Sigmoid colon (tissue), 7 donors: ENCODE results near the gene RASA2. TPM values are rescaled to one million over a fixed set of nuclear protein-coding genes. Genes with fewer than 3 reads are reported as not detected.

ENCODE experiments used
- DNase-seq: peaks from one replicate; pipeline ENCODE4 v3.0.0-alpha.2; 2019
- H3K27ac ChIP-seq, 4 donors: fragments of 200-600 bp; sonication (generic); one replicate each; pipeline ENCODE4 v1.5.1; 2016 to 2019; ENCODE audit warnings: mild to moderate bottlenecking in 1 of 4
- H3K27me3 ChIP-seq, 3 donors: fragments of 200-600 bp; sonication (generic); one replicate each; pipeline ENCODE4 v1.5.1; 2019; ENCODE audit warnings: mild to moderate bottlenecking in 1 of 3
- H3K36me3 ChIP-seq, 4 donors: fragments of 200-600 bp; sonication (generic); one replicate each; pipeline ENCODE4 v1.5.1; 2016 to 2019
- H3K4me1 ChIP-seq, 4 donors: fragments of 200-600 bp; sonication (generic); one replicate each; pipeline ENCODE4 v1.5.1; 2017 to 2019
- H3K4me3 ChIP-seq, 4 donors: fragments of 200-600 bp; sonication (generic); one replicate each; pipeline ENCODE4 v1.5.1; 2017 to 2019; ENCODE audit warnings: mild to moderate bottlenecking in 2 of 4, moderate library complexity in 1 of 4
- H3K9me3 ChIP-seq, 4 donors: fragments of 200-600 bp in 3 of 4; sonication (generic) in 3 of 4; one replicate each; pipeline versions ENCODE4 v1.5.1 to v1.6.1; 2013 to 2019
- EP300 ChIP-seq, 4 donors: sonication (generic); formaldehyde crosslinking; IDR thresholded peaks; one replicate each; pipeline ENCODE4 v1.6.1; 2017; ENCODE audit warnings: antibody characterized with exemption in 4 of 4
- POLR2A ChIP-seq, 2 donors: fragments of 450-650 bp; IDR thresholded peaks; one replicate each; pipeline ENCODE4 v1.6.1; 2016; ENCODE audit warnings: antibody characterized with exemption in 2 of 2, mild to moderate bottlenecking in 2 of 2, moderate library complexity in 2 of 2
- POLR2AphosphoS5 ChIP-seq, 4 donors: sonication (generic); formaldehyde crosslinking; IDR thresholded peaks; one replicate each; pipeline ENCODE4 v1.6.1; 2017; ENCODE audit warnings: antibody characterized with exemption in 4 of 4
- WGBS, 2 donors: extraction: QIAGEN DNeasy Blood & Tissue Kit; methylation state at CpG; one replicate each; pipeline ENCODE4 v1.1.7; 2013; 5-methylcytosine and 5-hydroxymethylcytosine counted together
- intact Hi-C: fragments of 100-400 bp; cut with DNase I; formaldehyde crosslinking; loops from one replicate; pipeline ENCODE4 v1.15.1; 2023
- polyA plus RNA-seq, 3 donors: library from polyadenylated mRNA; stranded (reverse); fragments of 200-250 nt; gene quantifications; one replicate each; pipeline ENCODE4 v1.2.3, GENCODE V29; 2013
- total RNA-seq, 4 donors: library from RNA; depleted of rRNA; stranded (reverse); fragments of >200 nt; gene quantifications; one replicate each; pipeline ENCODE4 v1.1.0, GENCODE V29; 2016
- TF ChIP-seq, protein P1 (sequence below), 4 experiments: fragments of 450-650 bp in 3 of 4; fragments of 200-600 bp in 1 of 4; IDR thresholded peaks; one replicate each; pipeline ENCODE4 v1.5.1; 2016 to 2019; ENCODE audit warnings: antibody characterized with exemption in 4 of 4, mild to moderate bottlenecking in 3 of 4, moderate library complexity in 2 of 4
- donor health status: healthy with polysubstance abuse.
- donor health status: Bipolar disorder and iron deficiency.
- donor health status: healthy.

Gene RASA2, protein sequence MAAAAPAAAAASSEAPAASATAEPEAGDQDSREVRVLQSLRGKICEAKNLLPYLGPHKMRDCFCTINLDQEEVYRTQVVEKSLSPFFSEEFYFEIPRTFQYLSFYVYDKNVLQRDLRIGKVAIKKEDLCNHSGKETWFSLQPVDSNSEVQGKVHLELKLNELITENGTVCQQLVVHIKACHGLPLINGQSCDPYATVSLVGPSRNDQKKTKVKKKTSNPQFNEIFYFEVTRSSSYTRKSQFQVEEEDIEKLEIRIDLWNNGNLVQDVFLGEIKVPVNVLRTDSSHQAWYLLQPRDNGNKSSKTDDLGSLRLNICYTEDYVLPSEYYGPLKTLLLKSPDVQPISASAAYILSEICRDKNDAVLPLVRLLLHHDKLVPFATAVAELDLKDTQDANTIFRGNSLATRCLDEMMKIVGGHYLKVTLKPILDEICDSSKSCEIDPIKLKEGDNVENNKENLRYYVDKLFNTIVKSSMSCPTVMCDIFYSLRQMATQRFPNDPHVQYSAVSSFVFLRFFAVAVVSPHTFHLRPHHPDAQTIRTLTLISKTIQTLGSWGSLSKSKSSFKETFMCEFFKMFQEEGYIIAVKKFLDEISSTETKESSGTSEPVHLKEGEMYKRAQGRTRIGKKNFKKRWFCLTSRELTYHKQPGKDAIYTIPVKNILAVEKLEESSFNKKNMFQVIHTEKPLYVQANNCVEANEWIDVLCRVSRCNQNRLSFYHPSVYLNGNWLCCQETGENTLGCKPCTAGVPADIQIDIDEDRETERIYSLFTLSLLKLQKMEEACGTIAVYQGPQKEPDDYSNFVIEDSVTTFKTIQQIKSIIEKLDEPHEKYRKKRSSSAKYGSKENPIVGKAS
- 10 to 100 TPM; 13.0 to 20.5 (median 16.8) TPM for total RNA-seq
- polyA plus RNA-seq: 1 to 10 TPM; 3.2 to 7.9 (median 3.6) TPM

DNA sequence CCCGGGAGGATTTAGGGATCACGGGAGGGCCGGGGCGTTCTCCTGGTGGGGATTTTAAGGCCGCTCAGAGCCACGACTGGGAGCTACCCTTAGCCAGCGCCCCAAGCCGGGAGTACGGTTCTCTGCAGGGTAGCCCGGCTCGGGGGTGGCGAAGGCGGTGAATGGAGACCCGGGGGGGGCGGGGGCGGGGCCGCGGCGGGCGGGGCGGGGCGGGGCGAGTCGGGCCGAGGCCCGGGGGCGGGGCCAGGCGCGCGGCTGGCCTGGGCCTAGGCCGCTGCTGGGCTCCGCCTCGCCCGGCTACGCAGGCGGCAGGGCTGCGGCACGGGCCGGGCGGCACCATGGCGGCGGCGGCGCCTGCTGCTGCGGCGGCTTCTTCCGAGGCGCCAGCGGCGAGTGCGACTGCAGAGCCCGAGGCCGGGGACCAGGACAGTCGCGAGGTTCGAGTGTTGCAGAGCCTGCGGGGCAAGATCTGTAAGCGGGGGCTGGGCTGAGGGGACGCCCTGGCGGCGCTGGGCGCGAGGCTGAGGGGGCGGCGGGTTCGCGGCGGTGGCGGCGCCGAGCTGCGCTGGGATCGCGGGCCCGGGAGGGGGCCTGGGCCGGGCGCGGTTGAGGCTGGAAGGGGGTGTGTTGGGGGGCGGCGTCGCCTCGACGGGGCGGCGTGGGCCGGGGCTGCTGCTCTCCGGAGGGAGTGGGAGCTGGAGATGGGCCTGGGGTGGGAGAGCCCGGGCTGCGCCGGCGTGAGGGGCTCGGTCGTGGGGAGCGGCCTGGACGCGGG is at the start of gene RASA2:
Gene RASA2, plus strand, starts transcription at position 282 of the 775 bp plus-strand sequence. Its CDS starts 57 bp downstream, at position 339.
- Histone ChIP-seq H3K36me3 (no peaks in the 10 kb centered on the region), H3K9me3 (no peaks in the 10 kb centered on the region), H3K27me3 (no peaks in the 10 kb centered on the region), H3K4me1 (peaks cover 0 to 24% (median 11%) of the 10 kb centered on the region in 4 donors), H3K27ac (peak within 1 kb of the TSS; percentile 92 to 98 (median 96)), H3K4me3 (peak within 1 kb of the TSS; percentile 60 to 97 (median 91))
- 0 to 1% methylated on average over 96 of the region's 96 CpGs for WGBS, 2 donors
- peak; percentile 88 for DNase-seq
- intact Hi-C loops: loop anchor here (5.0 to 10.0 kb wide), 3 partner anchors 178 to 390 kb away; partner anchors contain the start of genes ATP1B3 and RNF7
- TF ChIP-seq POLR2AphosphoS5 (IDR thresholded peaks at IDR 0.05): peak in 3 of 4 donors; percentile 44 to 70 (median 66)
- TF ChIP-seq, protein P1, sequence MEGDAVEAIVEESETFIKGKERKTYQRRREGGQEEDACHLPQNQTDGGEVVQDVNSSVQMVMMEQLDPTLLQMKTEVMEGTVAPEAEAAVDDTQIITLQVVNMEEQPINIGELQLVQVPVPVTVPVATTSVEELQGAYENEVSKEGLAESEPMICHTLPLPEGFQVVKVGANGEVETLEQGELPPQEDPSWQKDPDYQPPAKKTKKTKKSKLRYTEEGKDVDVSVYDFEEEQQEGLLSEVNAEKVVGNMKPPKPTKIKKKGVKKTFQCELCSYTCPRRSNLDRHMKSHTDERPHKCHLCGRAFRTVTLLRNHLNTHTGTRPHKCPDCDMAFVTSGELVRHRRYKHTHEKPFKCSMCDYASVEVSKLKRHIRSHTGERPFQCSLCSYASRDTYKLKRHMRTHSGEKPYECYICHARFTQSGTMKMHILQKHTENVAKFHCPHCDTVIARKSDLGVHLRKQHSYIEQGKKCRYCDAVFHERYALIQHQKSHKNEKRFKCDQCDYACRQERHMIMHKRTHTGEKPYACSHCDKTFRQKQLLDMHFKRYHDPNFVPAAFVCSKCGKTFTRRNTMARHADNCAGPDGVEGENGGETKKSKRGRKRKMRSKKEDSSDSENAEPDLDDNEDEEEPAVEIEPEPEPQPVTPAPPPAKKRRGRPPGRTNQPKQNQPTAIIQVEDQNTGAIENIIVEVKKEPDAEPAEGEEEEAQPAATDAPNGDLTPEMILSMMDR (IDR thresholded peaks at IDR 0.05): no peak
- no peak for TF ChIP-seq EP300 (IDR thresholded peaks at IDR 0.05)

DNA sequence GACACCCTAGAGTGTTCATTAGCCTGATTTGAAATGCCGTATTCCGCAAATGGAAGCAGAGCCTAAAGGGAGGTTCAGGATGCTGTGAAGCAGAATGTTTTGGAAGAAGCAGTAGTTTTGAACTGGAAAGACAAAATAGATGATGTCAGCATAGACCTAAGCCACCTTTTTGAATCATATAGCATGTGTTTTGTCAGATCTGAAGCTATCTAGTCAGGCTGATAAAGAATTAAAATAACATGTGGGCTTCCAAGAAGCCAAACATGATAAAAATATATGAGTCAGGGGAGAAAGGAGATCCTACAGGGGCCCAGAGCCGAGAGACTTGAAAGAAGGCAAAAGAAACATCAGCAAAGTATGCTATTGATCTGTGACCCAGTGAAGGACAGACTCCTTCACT is 47.2 kb upstream of the RASA2 start:
- Histone ChIP-seq H3K4me1 (peaks cover 0 to 97% (median 80%) of the 10 kb centered on the region in 4 donors), H3K4me3 (no peak overlapping the region), H3K27ac (peak overlapping the region; percentile 74 to 96 (median 89)), H3K9me3 (no peaks in the 10 kb centered on the region), H3K36me3 (peaks cover 0 to 32% (median 20%) of the 10 kb centered on the region in 4 donors), H3K27me3 (no peaks in the 10 kb centered on the region)
- 93 to 94% methylated on average over 3 of the region's 3 CpGs for WGBS, 2 donors
- intact Hi-C loops: no loop called here
- no peak for DNase-seq
- TF ChIP-seq POLR2AphosphoS5 (IDR thresholded peaks at IDR 0.05) (no peak), POLR2A (IDR thresholded peaks at IDR 0.05) (no peak), EP300 (IDR thresholded peaks at IDR 0.05) (no peak)
- TF ChIP-seq, protein P1 (IDR thresholded peaks at IDR 0.05): no peak

DNA sequence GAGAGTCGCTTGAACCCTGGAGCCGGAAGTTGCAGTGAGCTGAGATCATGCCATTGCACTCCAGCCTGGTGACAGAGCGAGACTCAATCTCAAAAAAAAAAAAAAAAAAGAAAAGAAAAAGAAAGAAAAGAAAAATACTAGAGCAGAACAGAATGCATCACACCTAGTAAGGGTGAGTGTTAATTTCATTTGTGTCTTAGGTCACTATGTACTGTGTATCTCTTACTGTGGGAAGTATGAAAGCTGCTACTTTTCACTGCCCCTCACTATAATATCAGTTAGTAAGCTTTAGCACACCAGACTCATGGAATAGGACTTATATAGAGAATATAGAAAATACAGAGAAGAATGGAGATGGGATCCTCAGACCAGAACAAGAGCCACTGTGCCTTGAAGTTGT is 45.9 kb upstream of the RASA2 start:
- no peak for DNase-seq
- Histone ChIP-seq H3K36me3 (peaks cover 0 to 46% (median 25%) of the 10 kb centered on the region in 4 donors), H3K27me3 (no peaks in the 10 kb centered on the region), H3K9me3 (no peaks in the 10 kb centered on the region), H3K4me1 (peaks cover 0 to 93% (median 80%) of the 10 kb centered on the region in 4 donors), H3K4me3 (no peak overlapping the region), H3K27ac (peak overlapping the region; percentile 74 to 96 (median 89))
- no peak for TF ChIP-seq POLR2A (IDR thresholded peaks at IDR 0.05)
- TF ChIP-seq EP300 (IDR thresholded peaks at IDR 0.05): no peak
- TF ChIP-seq, protein P1 (IDR thresholded peaks at IDR 0.05): no peak
- TF ChIP-seq POLR2AphosphoS5 (IDR thresholded peaks at IDR 0.05): no peak
- 94 to 96% methylated on average over 3 of the region's 3 CpGs for WGBS, 2 donors
- intact Hi-C loops: loop anchor here (2.0 to 5.0 kb wide), 2 partner anchors 39 to 72 kb away; partner anchors contain the start of gene ZBTB38
